ENCODE data around the gene APH1B.
A peak's percentile ranks its signal among the peaks of the same experiment; 100 is the strongest.

Gene APH1B

GRCh38 chr15:63308491-63308890 lies 31.1 kb downstream of the APH1B start:
- no peak overlapping the region for H3K23ac ChIP-seq (ENCODE audit: low read depth, low read length, poor library complexity)

GRCh38 chr15:63308947-63309346 lies 31.5 kb downstream of the APH1B start:
- Histone ChIP-seq H2BK120ac (ENCODE audit: low read depth, low read length) (no peak overlapping the region), H3K79me1 (ENCODE audit: low read depth, low read length) (no peaks in the 10 kb centered on the region), H3K27me3 (ENCODE audit: control insufficient read depth in 3 of 3, insufficient read depth in 3 of 3, low read depth in 1 of 3, low read length in 3 of 3) (no peaks in the 10 kb centered on the region), H2BK12ac (ENCODE audit: low read length) (no peak overlapping the region), H2AFZ (ENCODE audit: low read length) (peak overlapping the region; percentile 41), H4K91ac (ENCODE audit: low read depth, low read length, poor library complexity) (no peak overlapping the region), H3K4me2 (ENCODE audit: insufficient read depth, low read length, poor library complexity, severe bottlenecking) (no peak overlapping the region), H2AK5ac (ENCODE audit: low read depth, low read length) (no peak overlapping the region), H3K14ac (ENCODE audit: low read length) (no peak overlapping the region), H3K9ac (ENCODE audit: low read depth, low read length, poor library complexity) (no peak overlapping the region), H3K4me1 (ENCODE audit: control insufficient read depth in 2 of 2, insufficient read depth in 1 of 2, low read depth in 1 of 2, low read length in 2 of 2) (peaks cover 0 to 6% of the 10 kb centered on the region in 2 donors), H3K9me3 (replicated peaks in 1 of 2; ENCODE audit: control insufficient read depth in 2 of 2, insufficient read depth in 1 of 2, low read depth in 1 of 2, low read length in 2 of 2) (no peaks in the 10 kb centered on the region), H2BK5ac (ENCODE audit: low read length) (no peak overlapping the region), H3K4me3 (ENCODE audit: low read length in 2 of 2) (no peak overlapping the region), H3K27ac (replicated peaks; ENCODE audit: low read length) (no peak overlapping the region), H3K23ac (ENCODE audit: low read depth, low read length, poor library complexity) (no peak overlapping the region), H3K36me3 (replicated peaks in 1 of 2; ENCODE audit: control insufficient read depth in 2 of 2, insufficient read depth in 2 of 2, low read length in 2 of 2) (no peaks in the 10 kb centered on the region), H3K18ac (ENCODE audit: low read length) (no peak overlapping the region), H4K8ac (ENCODE audit: low read depth, low read length) (no peak overlapping the region), H2BK15ac (ENCODE audit: low read length) (no peak overlapping the region), H3K4ac (ENCODE audit: low read length) (no peak overlapping the region)
- DNase-seq (ENCODE audit: low spot score), result no peak
- WGBS, 2 donors (ENCODE audit: extremely low coverage in 2 of 2, insufficient read length in 2 of 2, insufficient replicate concordance in 1 of 2), result no CpG with 5 or more reads among the region's 2 CpGs

More at GRCh38 chr15:63308491-63308890, 31.1 kb downstream of the APH1B start:
- H4K8ac ChIP-seq (ENCODE audit: low read depth, low read length), result no peak overlapping the region
- no peak overlapping the region for H4K91ac ChIP-seq (ENCODE audit: low read depth, low read length, poor library complexity)
- no peaks in the 10 kb centered on the region for H3K79me1 ChIP-seq (ENCODE audit: low read depth, low read length)
- H3K9ac ChIP-seq (ENCODE audit: low read depth, low read length, poor library complexity), result no peak overlapping the region
- H2BK120ac ChIP-seq (ENCODE audit: low read depth, low read length), result no peak overlapping the region
- no peak overlapping the region for H3K4ac ChIP-seq (ENCODE audit: low read length)
- H2BK12ac ChIP-seq (ENCODE audit: low read length), result no peak overlapping the region
- no peaks in the 10 kb centered on the region for H3K36me3 ChIP-seq (replicated peaks in 1 of 2; ENCODE audit: control insufficient read depth in 2 of 2, insufficient read depth in 2 of 2, low read length in 2 of 2)
- H3K4me2 ChIP-seq (ENCODE audit: insufficient read depth, low read length, poor library complexity, severe bottlenecking), result no peak overlapping the region
- H3K4me3 ChIP-seq (ENCODE audit: low read length in 2 of 2), result no peak overlapping the region
- no peak overlapping the region for H2AK5ac ChIP-seq (ENCODE audit: low read depth, low read length)
- no peak overlapping the region for H2BK15ac ChIP-seq (ENCODE audit: low read length)
- no peak overlapping the region for H2BK5ac ChIP-seq (ENCODE audit: low read length)
- WGBS, 2 donors (ENCODE audit: extremely low coverage in 2 of 2, insufficient read length in 2 of 2, insufficient replicate concordance in 1 of 2), result no CpG with 5 or more reads among the region's 4 CpGs
- no peak overlapping the region for H2AFZ ChIP-seq (ENCODE audit: low read length)
- no peak for DNase-seq (ENCODE audit: low spot score)
- no peaks in the 10 kb centered on the region for H3K27me3 ChIP-seq (ENCODE audit: control insufficient read depth in 3 of 3, insufficient read depth in 3 of 3, low read depth in 1 of 3, low read length in 3 of 3)
- H3K9me3 ChIP-seq (replicated peaks in 1 of 2; ENCODE audit: control insufficient read depth in 2 of 2, insufficient read depth in 1 of 2, low read depth in 1 of 2, low read length in 2 of 2), result no peaks in the 10 kb centered on the region
- no peak overlapping the region for H3K14ac ChIP-seq (ENCODE audit: low read length)
- H3K27ac ChIP-seq (replicated peaks; ENCODE audit: low read length), result no peak overlapping the region
- no peak overlapping the region for H3K18ac ChIP-seq (ENCODE audit: low read length)
- H3K4me1 ChIP-seq (ENCODE audit: control insufficient read depth in 2 of 2, insufficient read depth in 1 of 2, low read depth in 1 of 2, low read length in 2 of 2), result peaks cover 0 to 6% of the 10 kb centered on the region in 2 donors

- Histone ChIP-seq H3K36me3 (replicated peaks in 1 of 2; ENCODE audit: control insufficient read depth in 2 of 2, insufficient read depth in 2 of 2, low read length in 2 of 2) (no peaks in the 10 kb centered on the region), H3K23ac (ENCODE audit: low read depth, low read length, poor library complexity) (no peak overlapping the region), H4K8ac (ENCODE audit: low read depth, low read length) (no peak overlapping the region), H4K91ac (ENCODE audit: low read depth, low read length, poor library complexity) (no peak overlapping the region), H2AFZ (ENCODE audit: low read length) (no peak overlapping the region), H3K18ac (ENCODE audit: low read length) (no peak overlapping the region), H3K79me1 (ENCODE audit: low read depth, low read length) (no peaks in the 10 kb centered on the region), H3K4me2 (ENCODE audit: insufficient read depth, low read length, poor library complexity, severe bottlenecking) (no peak overlapping the region), H2AK5ac (ENCODE audit: low read depth, low read length) (no peak overlapping the region), H3K4me3 (ENCODE audit: low read length in 2 of 2) (no peak overlapping the region), H3K9me3 (replicated peaks in 1 of 2; ENCODE audit: control insufficient read depth in 2 of 2, insufficient read depth in 1 of 2, low read depth in 1 of 2, low read length in 2 of 2) (no peaks in the 10 kb centered on the region), H2BK120ac (ENCODE audit: low read depth, low read length) (no peak overlapping the region), H3K14ac (ENCODE audit: low read length) (no peak overlapping the region), H2BK15ac (ENCODE audit: low read length) (no peak overlapping the region), H3K27me3 (ENCODE audit: control insufficient read depth in 3 of 3, insufficient read depth in 3 of 3, low read depth in 1 of 3, low read length in 3 of 3) (no peaks in the 10 kb centered on the region), H3K4me1 (ENCODE audit: control insufficient read depth in 2 of 2, insufficient read depth in 1 of 2, low read depth in 1 of 2, low read length in 2 of 2) (peaks cover 0 to 9% of the 10 kb centered on the region in 2 donors), H2BK5ac (ENCODE audit: low read length) (no peak overlapping the region), H3K4ac (ENCODE audit: low read length) (no peak overlapping the region), H3K9ac (ENCODE audit: low read depth, low read length, poor library complexity) (no peak overlapping the region), H2BK12ac (ENCODE audit: low read length) (no peak overlapping the region), H3K27ac (replicated peaks; ENCODE audit: low read length) (no peak overlapping the region)
- no CpG with 5 or more reads among the region's 3 CpGs for WGBS, 2 donors (ENCODE audit: extremely low coverage in 2 of 2, insufficient read length in 2 of 2, insufficient replicate concordance in 1 of 2)
- DNase-seq (ENCODE audit: low spot score), result no peak
Observed at GRCh38 chr15:63310646-63311045, 33.2 kb downstream of the APH1B start.

GRCh38 chr15:63312286-63312685 lies 34.9 kb downstream of the APH1B start:
- no peak overlapping the region for H3K27ac ChIP-seq (replicated peaks; ENCODE audit: low read length)
- no peaks in the 10 kb centered on the region for H3K79me1 ChIP-seq (ENCODE audit: low read depth, low read length)
- no peak overlapping the region for H2BK5ac ChIP-seq (ENCODE audit: low read length)
- no peak overlapping the region for H3K4me3 ChIP-seq (ENCODE audit: low read length in 2 of 2)
- no peak overlapping the region for H3K4me2 ChIP-seq (ENCODE audit: insufficient read depth, low read length, poor library complexity, severe bottlenecking)
- no peak overlapping the region for H3K18ac ChIP-seq (ENCODE audit: low read length)
- no peak for DNase-seq (ENCODE audit: low spot score)
- H2BK120ac ChIP-seq (ENCODE audit: low read depth, low read length), result no peak overlapping the region
- no peak overlapping the region for H2BK15ac ChIP-seq (ENCODE audit: low read length)
- H3K14ac ChIP-seq (ENCODE audit: low read length), result no peak overlapping the region
- no peak overlapping the region for H2AFZ ChIP-seq (ENCODE audit: low read length)
- peaks cover 0 to 9% of the 10 kb centered on the region in 2 donors for H3K4me1 ChIP-seq (ENCODE audit: control insufficient read depth in 2 of 2, insufficient read depth in 1 of 2, low read depth in 1 of 2, low read length in 2 of 2)
- no peaks in the 10 kb centered on the region for H3K36me3 ChIP-seq (replicated peaks in 1 of 2; ENCODE audit: control insufficient read depth in 2 of 2, insufficient read depth in 2 of 2, low read length in 2 of 2)
- H3K27me3 ChIP-seq (ENCODE audit: control insufficient read depth in 3 of 3, insufficient read depth in 3 of 3, low read depth in 1 of 3, low read length in 3 of 3), result no peaks in the 10 kb centered on the region
- H3K4ac ChIP-seq (ENCODE audit: low read length), result no peak overlapping the region
- H3K23ac ChIP-seq (ENCODE audit: low read depth, low read length, poor library complexity), result no peak overlapping the region
- no CpG with 5 or more reads among the region's 1 CpG for WGBS, 2 donors (ENCODE audit: extremely low coverage in 2 of 2, insufficient read length in 2 of 2, insufficient replicate concordance in 1 of 2)
- H3K9ac ChIP-seq (ENCODE audit: low read depth, low read length, poor library complexity), result no peak overlapping the region
- no peaks in the 10 kb centered on the region for H3K9me3 ChIP-seq (replicated peaks in 1 of 2; ENCODE audit: control insufficient read depth in 2 of 2, insufficient read depth in 1 of 2, low read depth in 1 of 2, low read length in 2 of 2)
- no peak overlapping the region for H2BK12ac ChIP-seq (ENCODE audit: low read length)
- no peak overlapping the region for H4K91ac ChIP-seq (ENCODE audit: low read depth, low read length, poor library complexity)
- no peak overlapping the region for H2AK5ac ChIP-seq (ENCODE audit: low read depth, low read length)
- H4K8ac ChIP-seq (ENCODE audit: low read depth, low read length), result no peak overlapping the region
